GM12873 (cell line): ENCODE results near the gene NEK1.

Experiments used
- CTCF ChIP-seq: IDR thresholded peaks from 2 replicates; pipeline ENCODE4 v1.5.1; 2012; ENCODE audit warnings: low read depth, mild to moderate bottlenecking, moderate library complexity, low read length, control low read depth; ENCODE audit not compliant: insufficient read depth; ENCODE audit errors: missing control alignments

NEK1 gene

GRCh38 chr4:169626331-169627282 is 14.2 kb upstream of the NEK1 start:
- no peak for TF ChIP-seq CTCF

GRCh38 chr4:169625886-169626285 is 13.5 kb upstream of the NEK1 start:
- TF ChIP-seq CTCF: no peak

GRCh38 chr4:169622566-169622965 is 10.2 kb upstream of the NEK1 start:
- no peak for TF ChIP-seq CTCF

- no peak for TF ChIP-seq CTCF
These were observed 9.5 kb upstream of the NEK1 start for GRCh38 chr4:169621731-169622492.

- TF ChIP-seq CTCF: no peak
These were observed 8.5 kb upstream of the NEK1 start for GRCh38 chr4:169620880-169621248.

GRCh38 chr4:169619958-169620879 is 7.8 kb upstream of the NEK1 start, which contains the start of gene CLCN3:
CLCN3 (plus strand) TSS chr4:169620578; CDS start chr4:169635929, 15,351 bp downstream.
- TF ChIP-seq CTCF: no peak
